ENCODE data around the gene TRAF3. TPM values are rescaled to one million over a fixed set of nuclear protein-coding genes. Genes with fewer than 3 reads are reported as not detected.
A peak's percentile ranks its signal among the peaks of the same experiment; 100 is the strongest.
"Not testable (repeated sequence)": the region's sequence is repeated elsewhere in the genome, so short reads cannot be mapped to it uniquely, and the experiment has no call there.

TRAF3 gene
- total RNA-seq, 1 experiment from 2014 or later, result 14.0 TPM

DNA sequence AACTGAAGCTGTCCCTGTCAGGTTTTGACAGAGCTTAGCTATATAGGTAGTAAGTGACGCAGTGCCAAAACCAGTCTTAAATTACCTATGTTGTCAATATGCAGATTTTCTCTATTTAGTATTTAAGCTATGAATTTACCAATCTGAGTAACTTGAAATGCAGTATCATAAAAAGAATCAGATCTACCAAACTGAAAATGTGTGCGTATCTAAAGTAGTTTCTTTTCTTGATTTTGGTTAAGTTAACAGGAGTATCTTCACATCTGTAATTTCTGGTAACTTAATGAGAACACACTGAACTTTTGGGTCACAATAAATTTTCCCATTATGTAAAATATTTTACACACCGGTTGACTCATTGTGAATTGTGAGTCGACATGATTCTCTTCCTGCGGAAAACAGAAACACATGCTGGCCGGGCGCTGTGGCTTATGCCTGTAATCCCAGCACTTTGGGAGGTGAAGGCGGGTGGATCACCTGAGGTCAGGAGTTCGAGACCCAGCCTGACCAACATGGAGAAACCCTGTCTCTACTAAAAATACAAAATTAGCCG lies 45.1 kb downstream of the TRAF3 start:
- H3K36me3 ChIP-seq, result no peaks in the 10 kb centered on the region
- no peaks in the 10 kb centered on the region for H3K9me3 ChIP-seq (replicated peaks)
- H3K27ac ChIP-seq, result no peak overlapping the region
- no peak for DNase-seq
- H3K4me1 ChIP-seq, result no peaks in the 10 kb centered on the region
- no peak overlapping the region for H3K4me3 ChIP-seq
- H3K27me3 ChIP-seq, result no peaks in the 10 kb centered on the region

DNA sequence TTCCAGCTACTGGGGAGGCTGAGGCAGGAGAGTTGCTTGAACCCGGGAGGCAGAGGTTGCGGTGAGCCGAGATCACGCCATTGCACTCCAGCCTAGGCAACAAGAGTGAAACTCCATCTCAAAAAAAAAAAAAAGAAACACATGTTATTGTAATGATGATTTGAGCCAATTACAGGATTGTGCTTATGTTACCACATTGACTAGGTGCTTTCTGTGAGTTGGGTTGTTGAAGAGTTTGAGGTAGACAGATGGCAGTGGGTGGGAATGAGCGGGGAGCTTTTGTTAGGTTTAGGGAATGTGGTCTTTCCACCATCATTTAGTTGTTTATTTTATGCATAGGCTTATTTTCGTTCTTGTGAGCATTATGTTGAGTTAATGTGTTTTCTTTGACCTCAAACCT lies 45.6 kb downstream of the TRAF3 start:
- not testable (repeated sequence) for H3K36me3 ChIP-seq; H3K27ac ChIP-seq; H3K27me3 ChIP-seq; H3K4me1 ChIP-seq; H3K9me3 ChIP-seq (replicated peaks); H3K4me3 ChIP-seq; DNase-seq

DNA sequence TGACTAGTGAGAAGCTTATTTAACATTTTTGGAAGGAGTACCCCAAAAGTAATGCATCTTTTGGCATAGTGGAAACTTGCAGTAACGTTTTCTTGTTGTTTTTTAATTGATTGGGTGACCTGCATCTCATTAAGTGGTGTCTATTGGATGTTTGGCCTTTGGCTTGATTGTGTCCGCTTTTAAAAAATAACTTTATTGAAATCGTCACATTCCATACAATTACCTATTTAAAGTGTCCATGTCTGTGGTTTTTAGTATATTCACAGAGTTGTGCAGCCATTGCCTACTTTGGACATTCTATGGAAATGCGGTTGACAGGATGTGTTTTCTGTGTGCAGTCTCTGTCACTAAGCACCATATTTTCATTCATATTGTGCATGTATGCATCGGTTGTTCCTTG lies 46.3 kb downstream of the TRAF3 start:
- Histone ChIP-seq H3K27ac (no peak overlapping the region), H3K36me3 (no peaks in the 10 kb centered on the region), H3K27me3 (no peaks in the 10 kb centered on the region), H3K4me1 (no peaks in the 10 kb centered on the region), H3K4me3 (no peak overlapping the region), H3K9me3 (replicated peaks) (no peaks in the 10 kb centered on the region)
- DNase-seq, result no peak

DNA sequence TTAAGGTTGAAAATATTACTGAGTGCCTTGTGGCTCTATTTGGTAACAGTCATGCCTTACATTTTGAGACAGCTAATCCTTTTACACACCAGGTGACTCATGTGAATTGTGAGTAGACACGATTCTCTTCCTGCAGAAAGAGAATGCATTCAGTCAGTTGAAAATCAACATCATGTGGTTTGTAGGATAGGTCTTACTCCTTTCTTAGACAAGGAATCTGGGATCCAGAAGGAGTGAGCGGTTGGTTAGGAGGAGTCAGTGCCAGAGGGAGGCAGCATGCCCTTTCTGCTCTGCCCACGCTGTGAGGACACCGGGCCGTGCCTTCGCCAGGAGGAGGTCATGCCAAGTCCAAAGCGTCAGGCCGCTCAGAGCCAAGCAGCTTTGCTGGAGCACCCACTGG lies 47.6 kb downstream of the TRAF3 start:
- Histone ChIP-seq H3K27ac (no peak overlapping the region), H3K36me3 (no peaks in the 10 kb centered on the region), H3K4me3 (no peak overlapping the region), H3K9me3 (replicated peaks) (no peaks in the 10 kb centered on the region), H3K27me3 (no peaks in the 10 kb centered on the region), H3K4me1 (no peaks in the 10 kb centered on the region)
- no peak for DNase-seq

DNA sequence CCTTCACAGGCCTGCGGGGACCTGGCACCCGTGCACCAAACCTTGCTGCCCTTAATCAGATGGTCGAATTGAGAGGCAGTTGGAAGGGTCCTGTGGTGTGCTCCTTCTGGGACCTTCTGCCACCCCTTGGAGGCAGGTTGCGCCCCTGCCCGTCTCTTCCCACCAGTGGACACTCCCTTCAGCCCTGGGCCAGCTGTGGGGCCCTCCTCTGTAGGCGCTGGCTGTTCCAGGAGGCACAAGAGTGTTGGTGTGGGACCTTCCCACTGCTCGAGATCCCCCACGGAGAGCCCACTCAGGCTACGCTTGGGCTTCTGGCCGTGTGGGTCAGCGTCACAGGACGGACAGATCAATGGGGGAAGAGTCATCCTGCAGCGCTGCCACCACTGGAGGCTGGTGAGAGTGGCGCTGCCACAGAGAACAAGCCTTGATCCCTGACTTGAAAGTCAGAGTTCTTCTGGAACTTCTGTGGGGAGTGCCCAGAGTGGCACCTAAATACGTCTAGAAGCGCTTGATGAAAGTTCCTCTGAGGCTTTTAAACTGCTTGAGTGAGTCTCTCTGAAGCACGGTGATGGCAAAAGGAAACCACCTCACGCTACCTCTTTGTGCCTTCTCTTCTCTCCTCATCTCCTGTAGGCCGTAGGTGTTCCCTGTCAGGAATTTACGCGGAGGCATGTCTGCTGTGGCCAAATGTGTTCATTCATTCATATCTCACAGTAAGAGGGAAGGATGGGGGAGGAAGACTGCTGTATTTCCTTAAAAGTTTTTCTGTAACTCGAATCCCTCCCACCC lies 48.3 kb downstream of the TRAF3 start:
- Histone ChIP-seq H3K27me3 (no peaks in the 10 kb centered on the region), H3K9me3 (replicated peaks) (no peaks in the 10 kb centered on the region), H3K4me3 (no peak overlapping the region), H3K4me1 (no peaks in the 10 kb centered on the region), H3K27ac (no peak overlapping the region), H3K36me3 (no peaks in the 10 kb centered on the region)
- DNase-seq, result no peak

DNA sequence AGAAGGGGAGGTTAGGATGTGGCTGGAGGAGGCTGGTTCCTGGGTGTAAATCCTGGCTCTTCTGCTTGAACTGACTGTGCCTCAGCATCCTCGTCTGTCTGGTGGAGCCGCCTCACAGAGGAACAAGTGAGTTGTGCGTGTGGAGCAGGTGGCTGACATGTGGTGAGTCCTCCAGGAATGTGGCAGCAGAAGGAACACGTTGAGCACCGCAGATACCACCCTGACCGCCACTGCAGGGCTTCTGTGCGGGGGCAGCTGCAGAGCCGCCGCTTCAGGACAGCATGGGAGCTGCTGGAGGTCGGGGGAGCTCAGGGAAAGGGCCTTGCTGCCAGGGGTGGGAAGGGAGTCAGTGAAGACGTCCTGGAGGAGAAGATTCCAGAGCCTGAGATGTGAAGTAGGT lies 48.9 kb downstream of the TRAF3 start:
- no peak for DNase-seq
- Histone ChIP-seq H3K36me3 (no peaks in the 10 kb centered on the region), H3K4me3 (no peak overlapping the region), H3K4me1 (no peaks in the 10 kb centered on the region), H3K9me3 (replicated peaks) (no peaks in the 10 kb centered on the region), H3K27me3 (no peaks in the 10 kb centered on the region), H3K27ac (no peak overlapping the region)

DNA sequence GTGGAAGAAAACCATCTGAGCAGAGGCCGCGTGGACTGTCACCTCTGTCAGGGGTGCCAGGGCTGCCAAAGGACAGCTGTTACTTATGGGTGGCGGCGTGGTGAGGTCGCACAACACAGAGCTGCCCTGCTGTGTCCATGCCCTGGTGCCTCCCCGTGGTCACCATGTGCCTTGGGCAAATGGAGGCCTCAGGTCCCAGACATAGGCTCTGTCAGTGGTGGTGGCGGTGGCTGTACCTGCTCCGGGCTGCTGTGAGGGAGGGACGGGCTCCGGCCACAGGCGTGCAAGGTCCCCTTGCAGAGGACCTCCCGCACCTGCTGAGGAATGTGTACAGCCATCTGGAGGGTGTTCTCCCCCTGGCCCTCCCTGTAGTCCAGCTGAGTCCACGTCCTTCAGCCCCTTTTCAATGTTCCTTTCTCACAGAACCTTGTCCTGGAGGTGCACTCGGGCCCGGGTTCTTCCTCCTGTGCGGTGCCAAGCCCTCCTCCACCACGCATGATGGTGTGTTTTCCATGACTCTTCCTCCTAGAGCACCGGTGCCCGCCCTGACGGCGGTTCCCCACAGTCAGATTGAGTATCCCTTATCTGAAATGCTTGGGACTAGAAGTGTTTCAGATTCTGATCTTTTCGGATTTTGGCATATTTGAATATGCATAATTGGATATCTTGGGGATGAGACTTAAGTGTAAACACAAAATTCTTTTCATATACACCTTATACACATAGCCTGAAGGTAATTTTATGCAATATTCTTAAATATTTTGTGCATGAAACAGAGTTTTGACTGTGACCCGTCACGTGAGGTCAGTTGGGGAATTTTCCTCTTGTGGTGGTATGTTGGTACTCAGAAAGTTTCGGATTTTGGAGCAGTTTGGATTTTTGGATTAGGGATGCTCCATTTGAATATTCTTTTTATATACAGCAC lies 49.8 kb downstream of the TRAF3 start:
- no peaks in the 10 kb centered on the region for H3K27me3 ChIP-seq
- no peaks in the 10 kb centered on the region for H3K4me1 ChIP-seq
- no peak overlapping the region for H3K27ac ChIP-seq
- no peak overlapping the region for H3K4me3 ChIP-seq
- H3K9me3 ChIP-seq (replicated peaks), result no peaks in the 10 kb centered on the region
- no peak for DNase-seq
- no peaks in the 10 kb centered on the region for H3K36me3 ChIP-seq

DNA sequence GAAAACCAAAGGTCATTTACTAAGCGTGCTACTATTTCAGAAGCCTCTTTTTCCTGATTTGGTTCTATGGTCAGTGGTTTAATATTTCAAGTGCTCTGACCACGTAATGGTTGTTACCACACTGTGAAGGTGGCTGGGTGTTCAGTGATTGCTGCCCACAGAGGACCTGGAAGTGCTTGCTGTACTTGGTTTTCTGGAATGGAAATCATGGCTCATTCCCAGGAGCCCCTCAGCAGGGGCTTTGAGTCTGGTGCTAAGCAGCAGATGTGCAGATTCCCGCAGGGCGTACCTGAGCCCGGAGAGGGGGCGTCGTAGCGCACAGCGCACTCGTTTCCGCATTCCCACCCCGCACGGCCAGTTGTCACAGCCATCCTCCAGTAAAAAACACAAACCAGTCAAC lies 50.5 kb downstream of the TRAF3 start:
- H3K4me3 ChIP-seq, result no peak overlapping the region

DNA sequence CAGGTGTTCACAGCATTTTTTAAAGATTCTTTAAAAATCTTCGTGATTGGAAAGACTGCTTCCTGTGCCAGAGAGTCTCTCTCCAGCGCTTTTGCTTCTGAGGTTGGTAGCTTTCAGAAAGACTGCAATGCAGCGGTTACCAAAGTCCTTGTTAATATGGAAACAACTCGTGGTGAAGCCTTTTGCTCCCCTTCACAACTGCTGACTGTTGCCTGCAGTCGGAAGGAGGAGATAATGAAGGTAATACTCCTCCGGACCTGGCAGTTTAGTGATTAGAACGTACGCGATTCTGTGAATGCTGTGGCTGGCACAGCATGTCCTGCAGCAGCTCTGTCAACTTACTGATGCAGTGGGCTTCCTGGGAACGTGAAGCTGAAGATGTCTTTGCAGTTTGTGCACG lies 50.9 kb downstream of the TRAF3 start:
- Histone ChIP-seq H3K36me3 (no peaks in the 10 kb centered on the region), H3K4me3 (no peak overlapping the region), H3K27ac (no peak overlapping the region), H3K4me1 (no peaks in the 10 kb centered on the region), H3K27me3 (no peaks in the 10 kb centered on the region), H3K9me3 (replicated peaks) (no peaks in the 10 kb centered on the region)
- no peak for DNase-seq

More for the DNA sequence above, 50.5 kb downstream of the TRAF3 start:
- Histone ChIP-seq H3K9me3 (replicated peaks) (no peaks in the 10 kb centered on the region), H3K4me1 (no peaks in the 10 kb centered on the region), H3K27ac (no peak overlapping the region), H3K27me3 (no peaks in the 10 kb centered on the region), H3K36me3 (no peaks in the 10 kb centered on the region)
- DNase-seq, result no peak

DNA sequence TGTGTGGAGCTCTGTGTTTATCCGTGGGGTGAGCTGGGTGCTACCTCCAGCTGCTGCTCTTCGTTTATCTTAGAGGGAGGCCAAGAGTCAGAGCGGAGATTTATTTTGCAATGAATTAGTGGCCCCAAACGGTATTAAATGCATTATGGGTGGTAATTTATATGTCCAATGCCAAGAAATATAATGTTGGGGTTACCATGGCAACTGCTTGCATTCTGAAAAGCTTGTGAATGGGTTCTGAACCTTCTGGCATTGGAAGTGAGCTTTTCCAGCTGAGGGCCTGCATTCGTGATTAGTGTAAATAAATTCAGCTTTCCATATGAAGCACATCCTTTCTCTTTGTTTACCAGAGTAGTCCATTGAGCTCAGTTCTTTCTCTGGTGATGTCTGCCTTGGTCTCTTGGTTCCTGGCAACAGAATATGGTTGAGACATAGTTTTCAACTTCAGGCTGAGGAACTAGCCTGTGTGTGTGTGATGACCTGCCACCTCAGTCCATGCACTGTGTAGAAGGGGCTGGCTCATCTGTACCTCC lies 51.8 kb downstream of the TRAF3 start:
- no peaks in the 10 kb centered on the region for H3K27me3 ChIP-seq
- no peaks in the 10 kb centered on the region for H3K9me3 ChIP-seq (replicated peaks)
- no peak overlapping the region for H3K4me3 ChIP-seq
- H3K27ac ChIP-seq, result no peak overlapping the region
- peak in 1 of 2 experiments; percentile 6 for DNase-seq
- H3K4me1 ChIP-seq, result no peaks in the 10 kb centered on the region
- no peaks in the 10 kb centered on the region for H3K36me3 ChIP-seq

DNA sequence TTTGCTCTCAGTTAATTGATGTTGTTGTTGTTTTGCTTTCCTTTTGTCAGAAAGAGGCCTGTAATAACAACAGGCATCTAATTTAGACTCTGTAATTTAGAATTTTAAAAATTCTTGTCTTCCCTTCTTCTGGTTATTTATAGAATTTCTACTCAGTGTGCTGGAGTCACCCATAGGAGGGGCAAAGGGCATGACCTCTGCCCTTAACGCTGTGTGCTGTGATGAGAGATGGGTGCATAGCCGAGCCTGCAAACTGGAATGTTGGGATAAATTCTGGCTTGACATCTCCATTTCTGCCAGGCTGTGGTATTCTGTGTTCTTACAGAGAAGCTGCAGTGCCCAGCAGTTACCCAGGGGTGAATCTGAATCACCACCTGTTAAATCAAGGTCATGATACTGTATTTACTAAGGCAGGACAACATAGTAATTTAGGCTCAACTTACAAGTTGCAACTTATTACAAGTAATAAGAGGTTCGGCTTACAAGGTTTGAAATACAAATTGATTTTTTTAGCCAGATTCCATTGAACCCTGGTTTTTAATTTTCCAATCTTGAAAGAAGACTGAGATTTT lies 53.3 kb downstream of the TRAF3 start:
- Histone ChIP-seq H3K9me3 (replicated peaks) (no peaks in the 10 kb centered on the region), H3K27ac (no peak overlapping the region), H3K27me3 (no peaks in the 10 kb centered on the region), H3K4me3 (no peak overlapping the region), H3K4me1 (no peaks in the 10 kb centered on the region), H3K36me3 (no peaks in the 10 kb centered on the region)
- no peak for DNase-seq

DNA sequence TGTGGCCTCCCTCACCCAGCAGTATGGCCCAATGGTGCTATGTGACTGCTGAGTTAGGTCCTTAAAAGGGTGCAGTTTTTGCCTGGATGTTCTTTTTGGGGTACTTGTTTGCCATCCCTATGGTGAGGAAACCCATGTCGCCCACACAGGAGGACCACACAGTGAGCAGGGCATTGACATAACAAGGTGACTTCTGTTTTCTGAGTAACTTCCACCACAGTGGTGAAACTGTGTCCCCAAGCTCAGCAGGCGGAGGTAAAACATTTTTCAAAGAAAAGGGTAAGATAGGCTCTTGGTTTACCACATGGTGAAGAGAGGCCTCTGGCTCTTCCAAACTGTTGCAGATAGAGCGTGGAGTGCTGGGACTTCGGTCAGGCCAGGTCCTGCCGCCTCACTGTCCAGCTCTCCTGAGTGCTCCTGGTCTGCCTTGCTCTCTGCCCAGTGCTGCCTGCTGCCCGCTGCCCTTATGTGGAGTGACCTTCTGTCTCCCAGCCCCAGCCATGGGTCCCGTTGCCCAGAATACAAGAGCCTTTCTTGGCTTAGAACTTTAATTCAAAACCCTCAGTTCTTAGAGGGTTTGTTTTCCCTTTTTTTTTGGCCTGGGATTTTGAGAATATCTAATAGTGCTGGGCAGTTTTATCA lies 54.0 kb downstream of the TRAF3 start:
- Histone ChIP-seq H3K4me1 (no peaks in the 10 kb centered on the region), H3K36me3 (no peaks in the 10 kb centered on the region), H3K27ac (no peak overlapping the region), H3K27me3 (no peaks in the 10 kb centered on the region), H3K4me3 (no peak overlapping the region), H3K9me3 (replicated peaks) (no peaks in the 10 kb centered on the region)
- no peak for DNase-seq

DNA sequence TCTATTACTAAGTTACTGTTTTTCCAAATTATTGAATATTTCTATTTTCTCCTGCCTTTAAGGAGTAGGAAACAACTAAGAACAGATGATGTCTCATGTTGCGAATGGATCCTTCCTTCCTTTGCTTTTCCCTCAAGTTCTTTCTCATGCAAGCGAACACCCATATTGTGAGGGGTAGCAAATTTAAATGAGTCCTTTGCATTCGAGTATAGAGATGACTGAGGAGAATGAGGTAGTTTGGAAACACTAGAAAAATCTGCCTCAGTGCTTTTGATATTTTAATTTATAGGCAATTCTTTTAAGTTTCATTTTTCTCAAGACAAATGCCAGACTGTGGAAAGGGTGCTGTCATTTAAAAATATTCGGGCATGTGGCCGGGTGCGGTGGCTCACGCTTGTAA lies 56.1 kb downstream of the TRAF3 start:
- no peak overlapping the region for H3K27ac ChIP-seq
- no peaks in the 10 kb centered on the region for H3K27me3 ChIP-seq
- no peaks in the 10 kb centered on the region for H3K4me1 ChIP-seq
- no peaks in the 10 kb centered on the region for H3K36me3 ChIP-seq
- H3K4me3 ChIP-seq, result no peak overlapping the region
- DNase-seq, result no peak
- H3K9me3 ChIP-seq (replicated peaks), result no peaks in the 10 kb centered on the region

DNA sequence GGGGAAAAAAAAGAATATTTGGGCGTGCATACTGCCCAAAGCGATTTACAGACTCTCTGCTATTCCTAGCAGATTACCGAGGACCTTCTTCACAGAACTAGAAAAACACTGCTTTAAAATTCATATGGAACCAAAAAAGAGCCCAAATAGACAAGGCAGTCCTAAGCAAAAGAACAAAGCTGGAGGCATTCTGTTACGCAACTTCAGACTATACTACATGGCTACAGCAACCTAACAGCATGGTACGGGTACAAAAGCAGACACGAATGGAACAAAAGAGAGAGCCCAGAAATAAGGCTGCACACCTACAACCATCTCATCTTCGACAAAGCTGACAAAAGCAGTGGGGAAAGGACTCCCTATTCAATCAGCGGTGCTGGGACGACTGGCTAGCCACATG lies 56.7 kb downstream of the TRAF3 start:
- no peak overlapping the region for H3K27ac ChIP-seq
- DNase-seq, result no peak
- H3K27me3 ChIP-seq, result no peaks in the 10 kb centered on the region
- no peaks in the 10 kb centered on the region for H3K9me3 ChIP-seq (replicated peaks)
- H3K36me3 ChIP-seq, result no peaks in the 10 kb centered on the region
- no peaks in the 10 kb centered on the region for H3K4me1 ChIP-seq
- H3K4me3 ChIP-seq, result no peak overlapping the region

All from SJCRH30 (cell line).